Measurements from ENCODE around the gene TIMP1. TPM values are rescaled to one million over a fixed set of nuclear protein-coding genes. Genes with fewer than 3 reads are reported as not detected.

The TIMP1 gene
- total and polyA plus RNA-seq, 3 experiments from 2014 or later, result 6.9 to 170 (median 7.8) TPM

GRCh38 chrX:47570794-47571193 lies 11.4 kb upstream of the TIMP1 start:
- no peak for DNase-seq
- ChIA-PET POLR2A (no interaction called here), CTCF (no interaction called here)
- Histone ChIP-seq H3K36me3 (ENCODE audit: insufficient read depth, low read length) (peaks cover 30% of the 10 kb centered on the region), H3K4me1 (ENCODE audit: insufficient read depth, low read length) (no peaks in the 10 kb centered on the region), H3K27ac (ENCODE audit: low read depth, low read length) (no peak overlapping the region), H3K27me3 (ENCODE audit: insufficient read depth, low read length, poor library complexity, severe bottlenecking) (no peaks in the 10 kb centered on the region), H3K4me3 (ENCODE audit: low read length) (no peak overlapping the region), H3K9me3 (ENCODE audit: low read length) (no peaks in the 10 kb centered on the region)
- Mint-ChIP-seq H3K4me1 (peaks cover 5 to 20% (median 12%) of the 10 kb centered on the region in 3 donors), H3K27ac (peak overlapping the region in 1 of 8 donors; percentile 70), H3K36me3 (peaks cover 8 to 62% (median 10%) of the 10 kb centered on the region in 3 donors), H3K4me3 (no peak overlapping the region), H3K27me3 (peaks cover 6 to 13% of the 10 kb centered on the region in 2 donors), H3K9me3 (no peaks in the 10 kb centered on the region)

DNA sequence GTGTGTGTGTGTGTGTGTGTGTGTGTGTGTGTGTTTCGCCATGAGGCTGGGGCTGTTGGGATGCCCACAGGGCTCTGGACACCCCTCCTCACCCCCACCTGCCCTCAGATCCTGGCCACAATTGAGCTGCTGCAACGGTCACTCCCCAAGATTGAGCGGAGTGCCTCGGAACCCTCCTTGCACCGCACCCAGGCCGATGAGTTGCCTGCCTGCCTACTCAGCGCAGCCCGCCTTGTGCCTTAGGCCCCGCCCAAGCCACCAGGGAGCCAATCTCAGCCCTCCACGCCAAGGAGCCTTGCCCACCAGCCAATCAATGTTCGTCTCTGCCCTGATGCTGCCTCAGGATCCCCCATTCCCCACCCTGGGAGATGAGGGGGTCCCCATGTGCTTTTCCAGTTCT lies 11.0 kb upstream of the TIMP1 start:
- POLR2A ChIA-PET, result no interaction called here
- H3K27ac Mint-ChIP-seq, result peak overlapping the region in 2 of 8 donors; percentile 45 to 70
- Histone ChIP-seq H3K36me3 (ENCODE audit: insufficient read depth, low read length) (peaks cover 30% of the 10 kb centered on the region), H3K27ac (ENCODE audit: low read depth, low read length) (no peak overlapping the region), H3K4me1 (ENCODE audit: insufficient read depth, low read length) (no peaks in the 10 kb centered on the region), H3K4me3 (ENCODE audit: low read length) (no peak overlapping the region), H3K27me3 (ENCODE audit: insufficient read depth, low read length, poor library complexity, severe bottlenecking) (no peaks in the 10 kb centered on the region), H3K9me3 (ENCODE audit: low read length) (no peaks in the 10 kb centered on the region)
- H3K4me3 Mint-ChIP-seq, result no peak overlapping the region
- no peaks in the 10 kb centered on the region for H3K9me3 Mint-ChIP-seq
- peaks cover 5 to 20% (median 12%) of the 10 kb centered on the region in 3 donors for H3K4me1 Mint-ChIP-seq
- H3K36me3 Mint-ChIP-seq, result peaks cover 8 to 60% (median 8%) of the 10 kb centered on the region in 3 donors
- DNase-seq, result no peak
- H3K27me3 Mint-ChIP-seq, result peaks cover 6 to 15% of the 10 kb centered on the region in 2 donors
- CTCF ChIA-PET, result no interaction called here

DNA sequence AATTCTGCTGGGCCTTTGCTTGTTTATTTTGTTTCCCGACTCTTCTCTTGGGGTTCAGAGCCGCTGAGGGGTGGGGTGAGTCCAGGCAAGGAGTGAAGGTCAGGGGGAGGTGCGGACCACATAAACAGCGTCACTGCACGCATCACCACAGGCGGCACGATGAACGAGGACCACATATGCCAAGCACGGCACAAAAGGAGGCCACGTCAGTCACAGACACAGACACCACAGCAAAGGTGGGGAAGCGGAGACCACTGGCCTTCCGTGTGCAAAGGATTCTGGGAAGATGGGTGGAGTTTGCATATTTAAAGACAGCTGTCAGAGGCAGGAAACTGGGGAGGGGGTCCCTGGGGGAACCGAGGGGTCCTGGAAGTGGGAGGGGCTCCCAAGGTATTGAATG lies 10.3 kb upstream of the TIMP1 start:
- Mint-ChIP-seq H3K9me3 (no peaks in the 10 kb centered on the region), H3K27ac (peak overlapping the region in 2 of 8 donors; percentile 17 to 45), H3K36me3 (peaks cover 7 to 54% (median 8%) of the 10 kb centered on the region in 3 donors), H3K4me3 (no peak overlapping the region), H3K27me3 (peaks cover 6 to 14% of the 10 kb centered on the region in 2 donors), H3K4me1 (peaks cover 5 to 17% (median 12%) of the 10 kb centered on the region in 3 donors)
- no peak for DNase-seq
- H3K9me3 ChIP-seq (ENCODE audit: low read length), result no peaks in the 10 kb centered on the region
- H3K4me1 ChIP-seq (ENCODE audit: insufficient read depth, low read length), result no peaks in the 10 kb centered on the region
- H3K36me3 ChIP-seq (ENCODE audit: insufficient read depth, low read length), result peaks cover 25% of the 10 kb centered on the region
- no peak overlapping the region for H3K4me3 ChIP-seq (ENCODE audit: low read length)
- no peaks in the 10 kb centered on the region for H3K27me3 ChIP-seq (ENCODE audit: insufficient read depth, low read length, poor library complexity, severe bottlenecking)
- POLR2A ChIA-PET, result no interaction called here
- CTCF ChIA-PET, result no interaction called here
- H3K27ac ChIP-seq (ENCODE audit: low read depth, low read length), result no peak overlapping the region

DNA sequence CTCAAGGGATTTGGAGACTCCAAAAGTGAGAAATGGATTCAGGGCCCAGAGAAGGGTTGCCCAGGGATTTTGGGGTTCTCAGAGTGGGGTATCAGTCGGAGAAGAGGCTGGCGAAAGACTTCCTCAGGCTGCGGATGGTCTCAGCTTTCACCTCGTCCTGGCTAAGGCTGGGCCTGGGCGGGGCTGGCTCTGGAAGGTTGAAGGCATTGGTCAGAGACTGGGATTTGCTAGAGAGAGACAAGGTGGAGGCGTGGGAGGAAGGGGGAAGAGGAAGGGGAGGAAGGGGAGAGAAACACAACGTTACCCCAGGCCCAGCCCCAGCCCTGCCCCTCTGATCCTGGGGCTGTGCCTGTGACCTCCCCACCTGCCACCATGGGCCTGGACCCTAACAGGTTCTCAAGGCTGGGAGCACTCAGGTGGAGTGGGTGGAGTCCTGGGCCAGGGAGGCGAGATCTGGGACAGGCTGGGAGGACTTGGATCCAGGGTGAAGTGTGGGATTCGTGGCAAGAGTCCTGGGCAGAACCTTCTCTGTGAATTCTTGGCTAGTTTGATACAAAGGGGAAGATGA lies 9.4 kb upstream of the TIMP1 start:
- Histone ChIP-seq H3K9me3 (ENCODE audit: low read length) (no peaks in the 10 kb centered on the region), H3K4me1 (ENCODE audit: insufficient read depth, low read length) (no peaks in the 10 kb centered on the region), H3K27ac (ENCODE audit: low read depth, low read length) (no peak overlapping the region), H3K36me3 (ENCODE audit: insufficient read depth, low read length) (peaks cover 15% of the 10 kb centered on the region), H3K4me3 (ENCODE audit: low read length) (no peak overlapping the region), H3K27me3 (ENCODE audit: insufficient read depth, low read length, poor library complexity, severe bottlenecking) (no peaks in the 10 kb centered on the region)
- Mint-ChIP-seq H3K9me3 (no peaks in the 10 kb centered on the region), H3K4me3 (peak overlapping the region in 1 of 7 donors; percentile 27), H3K4me1 (peaks cover 5 to 13% (median 10%) of the 10 kb centered on the region in 3 donors), H3K36me3 (peaks cover 7 to 44% (median 8%) of the 10 kb centered on the region in 3 donors), H3K27me3 (peaks cover 6 to 17% of the 10 kb centered on the region in 2 donors), H3K27ac (peak overlapping the region in 1 of 8 donors; percentile 50)
- POLR2A ChIA-PET, result no interaction called here
- no peak for DNase-seq
- CTCF ChIA-PET, result no interaction called here

- Mint-ChIP-seq H3K4me3 (peak overlapping the region in 3 of 7 donors; percentile 27 to 84 (median 37)), H3K4me1 (peaks cover 5 to 16% (median 10%) of the 10 kb centered on the region in 3 donors), H3K27me3 (peaks cover 6 to 21% of the 10 kb centered on the region in 2 donors), H3K36me3 (peaks cover 7 to 37% (median 8%) of the 10 kb centered on the region in 3 donors), H3K9me3 (no peaks in the 10 kb centered on the region), H3K27ac (peak overlapping the region in 2 of 8 donors; percentile 12 to 50)
- CTCF ChIA-PET, result no interaction called here
- Histone ChIP-seq H3K4me1 (ENCODE audit: insufficient read depth, low read length) (no peaks in the 10 kb centered on the region), H3K27ac (ENCODE audit: low read depth, low read length) (no peak overlapping the region), H3K4me3 (ENCODE audit: low read length) (no peak overlapping the region), H3K9me3 (ENCODE audit: low read length) (no peaks in the 10 kb centered on the region), H3K27me3 (ENCODE audit: insufficient read depth, low read length, poor library complexity, severe bottlenecking) (no peaks in the 10 kb centered on the region), H3K36me3 (ENCODE audit: insufficient read depth, low read length) (peaks cover 9% of the 10 kb centered on the region)
- DNase-seq, result no peak
- POLR2A ChIA-PET, result no interaction called here
Observed at GRCh38 chrX:47573341-47574075, 8.7 kb upstream of the TIMP1 start.

- POLR2A ChIA-PET, result no interaction called here
- H3K4me3 Mint-ChIP-seq, result no peak overlapping the region
- H3K27me3 ChIP-seq (ENCODE audit: insufficient read depth, low read length, poor library complexity, severe bottlenecking), result no peaks in the 10 kb centered on the region
Observed at GRCh38 chrX:47574076-47574546, 8.1 kb upstream of the TIMP1 start.

DNA sequence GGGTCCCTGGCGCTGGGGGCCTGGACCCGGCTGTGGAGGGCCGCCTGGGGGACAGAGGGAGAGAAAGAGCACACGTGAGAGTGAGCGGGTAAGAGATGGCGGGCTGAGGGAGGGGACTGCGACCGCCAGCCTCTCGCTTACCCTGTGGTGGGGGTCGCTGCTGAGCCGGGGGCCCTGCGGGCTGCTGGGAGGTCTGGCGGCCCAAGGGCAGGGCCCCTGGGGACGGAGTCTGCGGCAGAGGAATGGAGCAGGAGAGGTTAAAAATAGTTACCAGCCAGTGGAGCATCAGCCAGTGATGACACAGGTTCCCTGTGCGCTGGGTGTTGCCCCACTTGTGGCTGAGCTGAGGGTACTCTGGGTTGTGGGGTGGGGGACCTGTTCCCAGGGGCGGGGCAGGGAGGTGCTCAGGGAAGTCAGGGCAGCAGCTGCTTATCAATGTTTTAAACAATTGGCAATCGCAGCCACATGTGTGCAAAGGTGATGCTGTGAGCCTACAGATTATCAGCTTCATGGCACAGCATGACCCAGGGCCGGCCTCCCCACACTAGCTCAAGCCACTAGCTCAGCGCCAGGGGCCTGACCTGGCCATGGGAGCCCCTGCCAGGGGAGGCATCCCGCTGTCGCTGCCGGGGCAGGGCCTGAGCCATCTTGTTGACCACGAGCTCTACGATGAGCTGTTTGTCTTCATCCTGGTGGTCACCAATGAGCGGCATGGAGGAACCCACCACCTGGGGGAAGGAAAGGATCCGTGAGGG lies 7.5 kb upstream of the TIMP1 start:
- H3K36me3 ChIP-seq (ENCODE audit: insufficient read depth, low read length), result no peaks in the 10 kb centered on the region
- H3K27me3 ChIP-seq (ENCODE audit: insufficient read depth, low read length, poor library complexity, severe bottlenecking), result no peaks in the 10 kb centered on the region
- Mint-ChIP-seq H3K27me3 (peaks cover 6 to 21% of the 10 kb centered on the region in 2 donors), H3K9me3 (no peaks in the 10 kb centered on the region), H3K27ac (no peak overlapping the region), H3K36me3 (peaks cover 4 to 26% (median 7%) of the 10 kb centered on the region in 3 donors), H3K4me1 (peaks cover 5 to 21% (median 8%) of the 10 kb centered on the region in 3 donors), H3K4me3 (no peak overlapping the region)
- ChIA-PET POLR2A (interaction anchor here (0.5 kb wide), 1 partner anchor 18 kb away, joined by 7 read pairs; no protein-coding TSS in a partner anchor), CTCF (no interaction called here)
- DNase-seq, result no peak
- H3K4me1 ChIP-seq (ENCODE audit: insufficient read depth, low read length), result no peaks in the 10 kb centered on the region
- H3K27ac ChIP-seq (ENCODE audit: low read depth, low read length), result no peak overlapping the region
- H3K4me3 ChIP-seq (ENCODE audit: low read length), result no peak overlapping the region
- no peaks in the 10 kb centered on the region for H3K9me3 ChIP-seq (ENCODE audit: low read length)

More at GRCh38 chrX:47574076-47574546, 8.1 kb upstream of the TIMP1 start:
- Histone ChIP-seq H3K36me3 (ENCODE audit: insufficient read depth, low read length) (peaks cover 3% of the 10 kb centered on the region), H3K27ac (ENCODE audit: low read depth, low read length) (no peak overlapping the region), H3K9me3 (ENCODE audit: low read length) (no peaks in the 10 kb centered on the region), H3K4me3 (ENCODE audit: low read length) (no peak overlapping the region), H3K4me1 (ENCODE audit: insufficient read depth, low read length) (no peaks in the 10 kb centered on the region)
- CTCF ChIA-PET, result no interaction called here
- DNase-seq, result no peak
- Mint-ChIP-seq H3K4me1 (peaks cover 5 to 16% (median 8%) of the 10 kb centered on the region in 3 donors), H3K9me3 (no peaks in the 10 kb centered on the region), H3K27me3 (peaks cover 6 to 21% of the 10 kb centered on the region in 2 donors), H3K36me3 (peaks cover 6 to 32% (median 7%) of the 10 kb centered on the region in 3 donors), H3K27ac (no peak overlapping the region)
